Loucy (cell line): ENCODE measurements around the gene KXD1.

Experiments
- H2AFZ ChIP-seq: fragments of 200-600 bp; sonication (generic); 2 replicates; pipeline ENCODE4 v1.6.0; 2016; ENCODE audit warnings: antibody characterized with exemption, mild to moderate bottlenecking, low read length, moderate library complexity
- H3F3A ChIP-seq: fragments of 200-600 bp; 2 replicates; pipeline ENCODE4 v1.6.0; 2016; ENCODE audit warnings: antibody characterized with exemption, low read depth, mild to moderate bottlenecking
- H3K27me3 ChIP-seq: fragments of 200-600 bp; sonication (generic); 2 replicates; pipeline ENCODE4 v1.6.1; 2014; ENCODE audit warnings: low read length, mild to moderate bottlenecking; ENCODE audit not compliant: insufficient read depth, poor library complexity, severe bottlenecking
- H3K36me3 ChIP-seq: fragments of 200-600 bp; sonication (generic); 2 replicates; pipeline ENCODE4 v1.6.1; 2016; ENCODE audit warnings: low read length; ENCODE audit not compliant: insufficient read depth
- H3K4me1 ChIP-seq: fragments of 200-600 bp; sonication (generic); 2 replicates; pipeline ENCODE4 v1.5.1; 2014; ENCODE audit warnings: low read length, mild to moderate bottlenecking; ENCODE audit not compliant: insufficient read depth, poor library complexity, severe bottlenecking
- H3K4me2 ChIP-seq: fragments of 200-600 bp; sonication (generic); 2 replicates; pipeline ENCODE4 v1.6.0; 2014; ENCODE audit warnings: antibody characterized with exemption, low read length, low read depth, mild to moderate bottlenecking; ENCODE audit not compliant: poor library complexity, severe bottlenecking
- H3K4me3 ChIP-seq: fragments of 200-600 bp; sonication (generic); 2 replicates; pipeline ENCODE4 v1.5.1; 2014; ENCODE audit warnings: low read length, mild to moderate bottlenecking, mixed read lengths; ENCODE audit not compliant: poor library complexity, severe bottlenecking
- H3K79me2 ChIP-seq: fragments of 200-600 bp; sonication (generic); 2 replicates; pipeline ENCODE4 v1.6.1; 2014; ENCODE audit warnings: low read length; ENCODE audit not compliant: insufficient read depth
- H3K9ac ChIP-seq: fragments of 200-600 bp; sonication (generic); 2 replicates; pipeline ENCODE4 v1.6.0; 2014; ENCODE audit warnings: mild to moderate bottlenecking, low read depth, low read length, moderate library complexity; ENCODE audit not compliant: poor library complexity, severe bottlenecking
- H3K9me2 ChIP-seq: fragments of 200-600 bp; sonication (generic); replicated peaks from 2 replicates; pipeline ENCODE4 v1.6.1; 2016; ENCODE audit warnings: low read depth, low read length, mixed read lengths
- H3K9me3 ChIP-seq: fragments of 200-600 bp; sonication (generic); 2 replicates; pipeline ENCODE4 v1.6.1; 2014; ENCODE audit warnings: mild to moderate bottlenecking, antibody characterized with exemption, low read length, low read depth; ENCODE audit not compliant: insufficient read depth
- H4K20me1 ChIP-seq: fragments of 200-600 bp; sonication (generic); 2 replicates; pipeline ENCODE4 v1.6.0; 2014; ENCODE audit warnings: antibody characterized with exemption, low read length, mild to moderate bottlenecking; ENCODE audit not compliant: insufficient read depth, poor library complexity, severe bottlenecking
- CTCF ChIP-seq: fragments of 200-600 bp; sonication (generic); conservative IDR thresholded peaks from 2 replicates; pipeline ENCODE4 v1.5.1; 2014; ENCODE audit warnings: mild to moderate bottlenecking, antibody characterized with exemption, low read length
- EZH2phosphoT487 ChIP-seq: fragments of 200-600 bp; IDR thresholded peaks from 2 replicates; pipeline ENCODE4 v1.6.1; 2018; ENCODE audit warnings: antibody characterized with exemption, mild to moderate bottlenecking, moderate library complexity, borderline replicate concordance

Gene KXD1

GRCh38 chr19:18595475-18595874 lies 37.8 kb downstream of the KXD1 start:
- no peaks in the 10 kb centered on the region for H3K27me3 ChIP-seq
- H3K36me3 ChIP-seq: no peaks in the 10 kb centered on the region
- H3K4me3 ChIP-seq: no peak overlapping the region
- peaks cover 5% of the 10 kb centered on the region for H3K4me1 ChIP-seq
- TF ChIP-seq CTCF: no peak
- no peak for TF ChIP-seq EZH2phosphoT487
- no peak overlapping the region for H2AFZ ChIP-seq
- H3K4me2 ChIP-seq: no peak overlapping the region
- no peaks in the 10 kb centered on the region for H3F3A ChIP-seq
- H4K20me1 ChIP-seq: no peaks in the 10 kb centered on the region
- H3K9me2 ChIP-seq: no peaks in the 10 kb centered on the region
- no peaks in the 10 kb centered on the region for H3K9me3 ChIP-seq
- no peaks in the 10 kb centered on the region for H3K79me2 ChIP-seq
- no peak overlapping the region for H3K9ac ChIP-seq

GRCh38 chr19:18596752-18597157 lies 39.1 kb downstream of the KXD1 start:
- Histone ChIP-seq H3K9me3 (no peaks in the 10 kb centered on the region), H3K27me3 (no peaks in the 10 kb centered on the region), H3K4me2 (no peak overlapping the region), H3K4me3 (no peak overlapping the region), H3K79me2 (no peaks in the 10 kb centered on the region), H3K4me1 (peaks cover 5% of the 10 kb centered on the region), H2AFZ (no peak overlapping the region), H3F3A (no peaks in the 10 kb centered on the region), H3K9ac (no peak overlapping the region), H4K20me1 (no peaks in the 10 kb centered on the region), H3K9me2 (no peaks in the 10 kb centered on the region), H3K36me3 (no peaks in the 10 kb centered on the region)
- TF ChIP-seq EZH2phosphoT487 (no peak), CTCF (no peak)

- Histone ChIP-seq H3K9ac (no peak overlapping the region), H3F3A (no peaks in the 10 kb centered on the region), H3K4me1 (peaks cover 5% of the 10 kb centered on the region), H3K4me2 (no peak overlapping the region), H2AFZ (no peak overlapping the region), H3K9me3 (no peaks in the 10 kb centered on the region), H4K20me1 (no peaks in the 10 kb centered on the region), H3K79me2 (no peaks in the 10 kb centered on the region), H3K36me3 (no peaks in the 10 kb centered on the region), H3K9me2 (no peaks in the 10 kb centered on the region), H3K27me3 (no peaks in the 10 kb centered on the region), H3K4me3 (no peak overlapping the region)
- TF ChIP-seq EZH2phosphoT487: no peak
- TF ChIP-seq CTCF: no peak
These were observed 40.4 kb downstream of the KXD1 start for GRCh38 chr19:18597809-18598660.
